ENCODE data around the gene SCARB1. TPM values are rescaled to one million over a fixed set of nuclear protein-coding genes. Genes with fewer than 3 reads are reported as not detected.
A peak's percentile ranks its signal among the peaks of the same experiment; 100 is the strongest.

SCARB1 gene
- total and polyA plus RNA-seq, 2 of the 13 experiments (the other 11 are each of a cell fraction or from before 2014, with no cell fraction given), result 63.4 to 160 TPM

DNA sequence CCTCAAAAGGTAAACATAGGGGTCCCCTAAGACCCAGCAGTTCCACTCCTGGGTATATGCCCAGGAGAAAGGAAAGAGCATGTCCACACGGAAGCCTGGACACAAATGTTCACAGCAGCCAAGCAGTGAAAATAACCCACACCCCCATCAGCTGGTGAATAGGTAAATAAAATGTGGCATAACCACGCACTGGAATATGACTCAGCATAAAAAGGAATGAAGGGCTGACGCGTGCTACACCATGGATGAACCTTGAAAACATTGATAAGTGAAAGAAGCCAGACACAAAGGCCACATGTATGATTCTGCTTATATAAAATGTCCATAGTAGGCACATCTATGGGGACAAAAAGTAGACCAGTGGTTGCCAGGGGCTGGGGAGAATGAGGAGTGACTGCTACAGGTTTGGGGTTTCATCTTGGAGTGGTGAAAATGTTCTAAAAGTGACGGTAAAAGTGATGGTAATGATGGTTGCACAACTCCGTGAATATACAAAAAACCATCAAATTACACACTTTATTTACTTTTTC is 3.8 kb upstream of the SCARB1 start (continued):
- TF ChIP-seq NCOR1 (IDR thresholded peaks at IDR 0.05; ENCODE audit: borderline replicate concordance, low read length) (no peak), ZNF724P (CRISPR knock-in tag; IDR thresholded peaks at IDR 0.05; ENCODE audit: borderline replicate concordance) (no peak), RFX1 (IDR thresholded peaks at IDR 0.05) (no peak), RBM39 (IDR thresholded peaks at IDR 0.05; ENCODE audit: low read depth, low read length, poor library complexity, severe bottlenecking) (no peak), ZNF260 (CRISPR knock-in tag; IDR thresholded peaks at IDR 0.05; ENCODE audit: borderline replicate concordance, low read depth) (no peak), FOXA3 (CRISPR knock-in tag; IDR thresholded peaks at IDR 0.05) (peak; percentile 54), ZNF550 (CRISPR knock-in tag; IDR thresholded peaks at IDR 0.05; ENCODE audit: borderline replicate concordance) (no peak), ZFP36L1 (CRISPR knock-in tag; IDR thresholded peaks at IDR 0.05) (no peak), NFE2L2 (IDR thresholded peaks at IDR 0.05; ENCODE audit: low read length) (peak; percentile 100), ZGPAT (CRISPR knock-in tag; IDR thresholded peaks at IDR 0.05) (0 out of 2 replicates have a peak, but pooled peaks have one; percentile 29), RARA (CRISPR knock-in tag; IDR thresholded peaks at IDR 0.05) (peak; percentile 58; the same call in 1 of the 2 replicates), ZSCAN9 (CRISPR knock-in tag; IDR thresholded peaks at IDR 0.05; ENCODE audit: borderline replicate concordance) (no peak), ZNF432 (CRISPR knock-in tag; IDR thresholded peaks at IDR 0.05; ENCODE audit: borderline replicate concordance) (no peak), ZNF160 (CRISPR knock-in tag; IDR thresholded peaks at IDR 0.05) (no peak), MAFG (CRISPR knock-in tag; IDR thresholded peaks at IDR 0.05) (peak; percentile 85), ZNF503 (CRISPR knock-in tag; IDR thresholded peaks at IDR 0.05) (no peak), U2AF1 (optimal IDR thresholded peaks at IDR 0.05; ENCODE audit: low read depth, low read length) (no peak), SPEN (CRISPR knock-in tag; IDR thresholded peaks at IDR 0.05; ENCODE audit: low read depth) (no peak), ZNF614 (CRISPR knock-in tag; IDR thresholded peaks at IDR 0.05; ENCODE audit: borderline replicate concordance) (0 out of 2 replicates have a peak, but pooled peaks have one; percentile 17), NFATC3 (CRISPR knock-in tag; IDR thresholded peaks at IDR 0.05) (no peak), BHLHE40 (IDR thresholded peaks at IDR 0.05; ENCODE audit: low read length) (no peak), ARID2 (CRISPR knock-in tag; IDR thresholded peaks at IDR 0.05; ENCODE audit: borderline replicate concordance) (no peak)
- TF ChIP-seq, protein P1, sequence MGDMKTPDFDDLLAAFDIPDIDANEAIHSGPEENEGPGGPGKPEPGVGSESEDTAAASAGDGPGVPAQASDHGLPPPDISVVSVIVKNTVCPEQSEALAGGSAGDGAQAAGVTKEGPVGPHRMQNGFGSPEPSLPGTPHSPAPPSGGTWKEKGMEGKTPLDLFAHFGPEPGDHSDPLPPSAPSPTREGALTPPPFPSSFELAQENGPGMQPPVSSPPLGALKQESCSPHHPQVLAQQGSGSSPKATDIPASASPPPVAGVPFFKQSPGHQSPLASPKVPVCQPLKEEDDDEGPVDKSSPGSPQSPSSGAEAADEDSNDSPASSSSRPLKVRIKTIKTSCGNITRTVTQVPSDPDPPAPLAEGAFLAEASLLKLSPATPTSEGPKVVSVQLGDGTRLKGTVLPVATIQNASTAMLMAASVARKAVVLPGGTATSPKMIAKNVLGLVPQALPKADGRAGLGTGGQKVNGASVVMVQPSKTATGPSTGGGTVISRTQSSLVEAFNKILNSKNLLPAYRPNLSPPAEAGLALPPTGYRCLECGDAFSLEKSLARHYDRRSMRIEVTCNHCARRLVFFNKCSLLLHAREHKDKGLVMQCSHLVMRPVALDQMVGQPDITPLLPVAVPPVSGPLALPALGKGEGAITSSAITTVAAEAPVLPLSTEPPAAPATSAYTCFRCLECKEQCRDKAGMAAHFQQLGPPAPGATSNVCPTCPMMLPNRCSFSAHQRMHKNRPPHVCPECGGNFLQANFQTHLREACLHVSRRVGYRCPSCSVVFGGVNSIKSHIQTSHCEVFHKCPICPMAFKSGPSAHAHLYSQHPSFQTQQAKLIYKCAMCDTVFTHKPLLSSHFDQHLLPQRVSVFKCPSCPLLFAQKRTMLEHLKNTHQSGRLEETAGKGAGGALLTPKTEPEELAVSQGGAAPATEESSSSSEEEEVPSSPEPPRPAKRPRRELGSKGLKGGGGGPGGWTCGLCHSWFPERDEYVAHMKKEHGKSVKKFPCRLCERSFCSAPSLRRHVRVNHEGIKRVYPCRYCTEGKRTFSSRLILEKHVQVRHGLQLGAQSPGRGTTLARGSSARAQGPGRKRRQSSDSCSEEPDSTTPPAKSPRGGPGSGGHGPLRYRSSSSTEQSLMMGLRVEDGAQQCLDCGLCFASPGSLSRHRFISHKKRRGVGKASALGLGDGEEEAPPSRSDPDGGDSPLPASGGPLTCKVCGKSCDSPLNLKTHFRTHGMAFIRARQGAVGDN (CRISPR knock-in tag; IDR thresholded peaks at IDR 0.05), result no peak
- TF ChIP-seq, protein P2, sequence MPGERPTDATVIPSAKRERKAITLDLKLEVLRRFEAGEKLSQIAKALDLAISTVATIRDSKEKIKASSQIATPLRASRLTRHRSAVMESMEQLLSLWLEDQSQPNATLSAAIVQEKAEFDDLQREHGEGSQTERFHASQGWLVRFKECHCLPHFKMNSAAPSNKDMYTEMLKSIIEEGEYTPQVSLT (CRISPR knock-in tag; IDR thresholded peaks at IDR 0.05; ENCODE audit: borderline replicate concordance, low read depth), result no peak
